CD4-positive, alpha-beta T cell treated with Interleukin-21 for 1 hour (primary cell): ENCODE data around the gene LAMTOR2.
"Not testable (repeated sequence)": the region's sequence is repeated elsewhere in the genome, so short reads cannot be mapped to it uniquely, and the experiment has no call there.

Source experiments
- DNase-seq: peaks from one replicate; pipeline ENCODE4 v3.0.0-alpha.2; 2020

The LAMTOR2 gene

DNA sequence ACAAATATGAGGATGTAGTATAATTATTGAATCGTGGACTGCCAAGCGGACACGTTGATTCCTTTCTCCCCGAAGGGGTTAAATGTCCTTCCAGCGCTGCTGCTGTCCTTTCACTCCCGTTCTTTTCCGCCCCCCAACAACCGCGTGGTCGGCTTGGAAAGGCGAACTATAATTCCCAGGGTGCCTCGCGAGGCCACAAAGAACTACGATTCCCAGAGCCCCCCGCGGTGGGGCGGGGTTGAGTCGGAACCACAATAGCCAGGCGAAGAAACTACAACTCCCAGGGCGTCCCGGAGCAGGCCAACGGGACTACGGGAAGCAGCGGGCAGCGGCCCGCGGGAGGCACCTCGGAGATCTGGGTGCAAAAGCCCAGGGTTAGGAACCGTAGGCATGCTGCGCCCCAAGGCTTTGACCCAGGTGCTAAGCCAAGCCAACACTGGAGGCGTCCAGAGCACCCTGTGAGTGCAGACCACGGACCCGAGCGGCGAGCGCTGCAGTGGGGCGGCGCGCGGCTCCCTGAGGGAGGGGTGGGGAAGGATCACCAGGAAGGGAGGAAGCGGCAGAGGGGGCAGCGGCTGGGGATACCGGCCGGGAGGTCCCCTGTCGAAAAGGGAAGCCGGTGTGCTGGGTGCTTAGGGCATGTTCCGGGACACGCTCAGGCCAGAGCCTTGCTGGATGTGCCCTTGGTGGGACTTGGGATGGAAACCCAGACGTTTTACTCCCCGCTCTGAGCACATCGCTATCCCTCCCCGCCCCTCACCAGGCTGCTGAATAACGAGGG is at the start of gene LAMTOR2:
Gene LAMTOR2, plus strand, starts transcription at position 283 of the 781 bp plus-strand sequence. Its CDS starts 108 bp downstream, at position 391.
- DNase-seq, result peak; percentile 96

DNA sequence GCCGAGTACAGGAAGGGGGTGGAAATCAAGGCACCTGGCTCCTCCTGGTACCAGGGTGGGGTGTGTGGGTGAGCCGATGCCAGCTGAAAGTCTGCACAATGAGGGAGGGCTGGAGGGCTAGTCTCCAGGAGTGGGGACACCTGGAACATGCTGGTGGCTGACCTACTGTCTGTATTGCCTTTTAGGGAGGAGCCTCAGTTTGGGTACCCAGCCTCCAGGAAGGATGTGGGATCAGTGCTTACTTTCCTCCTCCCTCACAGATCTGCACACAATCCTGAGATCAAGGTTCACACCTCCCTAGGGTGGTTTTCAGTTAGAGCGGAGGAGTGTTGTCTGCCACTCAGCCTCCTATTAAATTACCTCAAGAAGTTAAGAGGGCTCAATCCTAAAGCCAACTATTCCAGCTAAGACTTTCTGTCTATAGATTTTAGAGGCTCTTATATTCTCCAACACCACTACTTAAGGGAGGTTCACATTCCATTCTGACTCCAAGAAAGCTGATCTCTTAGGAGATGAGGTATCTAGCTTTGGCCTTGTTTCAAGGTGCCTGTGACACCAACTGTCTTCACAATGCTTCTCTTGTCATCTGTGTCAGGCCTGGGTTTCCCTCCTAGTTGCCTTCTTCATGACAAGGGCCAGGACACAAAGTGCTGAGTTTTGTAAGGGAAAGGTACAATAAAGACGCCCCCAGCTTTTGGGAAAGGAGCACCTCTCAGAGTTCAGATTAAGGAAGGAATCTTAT is 49.6 kb upstream of the LAMTOR2 start:
- peak; percentile 58 for DNase-seq

DNA sequence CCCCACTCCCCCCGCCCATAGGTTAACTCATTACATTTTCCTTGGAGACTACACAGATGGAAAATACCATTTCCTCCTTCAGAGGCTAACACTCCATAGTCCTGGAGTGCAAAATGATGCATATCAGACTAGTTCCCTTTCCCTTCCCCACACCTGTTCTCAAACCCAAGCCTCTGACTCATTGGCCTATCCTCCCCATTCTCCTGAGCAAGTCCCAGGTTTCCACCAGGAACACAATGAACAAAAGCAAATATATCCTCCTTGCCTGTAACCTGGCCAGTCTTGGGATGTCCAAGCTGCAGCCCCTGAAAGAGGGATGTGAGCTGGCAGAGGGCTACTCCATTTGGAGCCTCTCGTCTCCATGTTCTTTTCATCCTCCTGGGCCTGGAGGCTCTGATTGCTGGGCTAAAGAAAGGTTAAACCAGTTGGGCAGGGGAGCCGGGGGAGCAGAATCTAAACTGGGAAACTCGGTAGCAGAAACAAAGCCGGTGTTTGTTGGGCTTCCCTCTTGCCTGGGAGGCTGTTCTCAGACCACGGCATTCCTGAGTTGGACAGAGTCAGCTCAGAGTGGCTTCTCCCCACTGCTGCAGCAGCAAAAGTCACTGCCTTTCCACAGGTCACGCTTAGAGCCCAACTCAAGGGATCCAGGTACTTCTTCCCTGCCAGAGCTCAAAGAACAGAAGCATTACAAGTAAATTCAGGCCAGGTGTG is 47.8 kb upstream of the LAMTOR2 start:
- no peak for DNase-seq

DNA sequence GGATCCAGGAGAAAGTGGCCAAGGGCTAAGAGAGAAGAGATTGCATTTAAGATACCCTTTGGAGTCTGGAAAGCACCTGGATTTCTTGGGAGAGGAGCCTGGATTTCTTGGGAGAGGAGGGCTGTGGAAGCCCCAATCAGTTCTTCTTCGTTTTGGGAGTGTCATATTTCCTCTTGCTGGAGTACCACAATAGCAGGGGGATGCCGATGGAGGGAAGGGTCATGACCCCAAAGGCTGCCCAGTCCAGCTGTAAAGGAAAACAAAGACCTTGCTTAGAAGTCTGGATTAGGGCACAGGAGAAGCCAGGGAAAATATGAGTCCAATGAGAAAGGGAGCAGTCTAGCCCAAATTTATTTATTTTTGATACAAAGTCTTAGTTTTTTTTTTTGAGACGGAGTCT is 45.2 kb upstream of the LAMTOR2 start:
- no peak for DNase-seq

DNA sequence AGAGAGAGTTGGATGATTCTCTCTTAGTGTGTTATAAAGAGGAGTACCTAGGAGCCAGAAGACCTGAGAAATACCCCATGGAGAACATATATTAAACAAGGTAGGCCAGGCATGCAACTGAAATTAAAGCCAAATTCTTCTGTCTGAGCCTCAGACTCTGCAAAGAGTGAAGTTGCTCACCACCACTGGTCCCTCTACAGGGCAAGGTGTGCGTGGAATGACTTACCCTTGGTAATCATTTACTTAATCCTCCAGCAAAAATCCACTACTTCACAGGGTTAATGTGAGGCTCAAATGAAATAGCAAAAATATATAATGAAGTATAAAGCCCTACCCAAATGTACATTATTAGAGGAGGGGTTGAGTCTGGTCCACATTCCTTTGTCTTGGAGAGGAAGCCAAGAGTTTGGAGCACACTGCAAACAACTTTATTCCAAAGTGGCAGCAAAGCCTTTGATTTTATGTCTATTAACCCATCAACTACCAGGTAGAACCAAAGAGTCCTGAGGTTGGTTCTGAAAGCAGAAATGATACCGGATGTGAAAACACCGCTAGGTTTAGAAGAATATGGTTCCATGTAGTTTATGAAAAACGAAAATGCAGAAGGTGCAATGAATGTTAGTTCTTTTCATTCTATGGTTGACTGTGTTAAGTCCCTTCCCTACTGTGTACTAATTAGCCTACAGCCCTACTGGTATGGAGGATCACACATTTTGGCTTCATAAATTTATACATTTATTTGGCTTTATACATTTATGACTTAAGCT is 42.3 kb upstream of the LAMTOR2 start:
- DNase-seq, result no peak

DNA sequence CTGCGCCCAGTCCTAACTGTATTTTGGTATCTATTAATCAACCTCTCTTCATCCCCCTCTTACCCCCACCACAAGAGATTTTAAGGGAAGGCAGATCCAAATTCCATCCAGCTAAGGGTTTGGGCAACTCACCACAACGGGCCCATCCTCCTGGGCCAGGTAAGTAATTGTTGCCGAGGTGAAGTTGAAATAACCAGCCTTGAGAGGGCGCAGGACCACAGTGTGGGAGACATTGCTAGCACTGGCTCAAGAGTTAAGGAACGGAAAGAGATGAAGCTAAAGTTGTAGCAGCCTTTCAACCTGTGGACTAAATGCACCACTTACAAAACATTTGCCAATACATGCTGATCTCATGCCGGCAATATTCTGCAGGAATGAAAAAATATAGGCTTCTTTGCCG is 39.8 kb upstream of the LAMTOR2 start:
- no peak for DNase-seq

DNA sequence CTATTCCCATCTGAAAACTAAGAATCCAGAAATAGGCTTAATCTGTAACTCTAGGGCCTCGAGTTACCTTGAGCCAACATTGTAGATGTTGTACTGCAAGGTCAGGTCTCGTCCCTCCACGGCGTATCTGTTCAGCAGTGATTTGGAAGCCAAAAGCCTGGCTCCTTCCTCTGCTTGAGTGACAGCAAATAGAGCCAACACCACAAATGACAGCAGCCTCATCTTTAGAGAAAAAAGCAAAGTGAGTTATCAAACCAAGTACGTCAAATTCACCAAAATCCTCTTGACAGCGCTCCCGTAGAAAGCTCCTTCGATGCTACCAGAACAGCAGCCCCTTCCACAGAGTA is 34.7 kb upstream of the LAMTOR2 start:
- DNase-seq, result no peak

DNA sequence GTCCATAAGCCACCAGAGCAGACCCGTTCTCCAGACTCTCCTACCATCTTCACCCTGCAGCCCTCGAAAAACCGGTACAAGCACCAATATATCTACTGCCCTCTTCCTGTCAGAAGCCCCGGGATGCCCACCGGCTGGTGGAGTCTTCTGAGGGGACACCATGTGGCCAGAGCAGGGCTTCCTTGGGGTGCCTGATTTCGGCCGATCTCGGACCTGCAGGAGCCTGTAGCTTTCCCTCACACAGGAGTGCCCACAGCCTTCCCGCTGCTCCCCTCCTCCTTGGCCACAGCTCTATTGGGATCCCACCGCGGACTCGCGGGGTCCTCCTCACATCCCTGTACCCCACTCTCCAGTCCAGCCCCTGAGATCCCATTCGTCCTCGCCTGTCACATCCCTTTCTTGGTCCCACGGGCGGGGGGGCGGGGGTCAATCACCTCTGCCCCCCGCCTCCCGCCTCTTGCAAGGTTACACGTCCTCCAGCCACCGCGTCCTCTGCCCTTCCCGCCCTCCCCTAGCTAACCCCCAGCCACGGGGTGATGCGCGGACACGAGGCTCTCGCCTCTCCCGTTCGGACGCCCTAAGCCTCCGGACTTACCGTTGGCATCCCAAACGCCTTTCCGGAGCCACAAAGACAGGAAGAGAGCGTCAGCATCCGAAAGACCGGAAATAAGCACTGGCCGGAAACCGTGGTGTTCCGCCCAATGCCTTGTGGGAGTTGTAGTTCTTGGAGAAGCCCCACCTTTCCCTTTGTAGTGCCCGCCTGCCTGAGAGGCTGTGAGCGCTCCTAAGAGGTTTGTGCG is 34.1 kb upstream of the LAMTOR2 start, which contains the start of gene SSR2:
Gene SSR2, minus strand, starts transcription at position 659 of the 800 bp plus-strand sequence. CDS start 784 bp downstream, outside the sequence.
- peak; percentile 90 for DNase-seq

DNA sequence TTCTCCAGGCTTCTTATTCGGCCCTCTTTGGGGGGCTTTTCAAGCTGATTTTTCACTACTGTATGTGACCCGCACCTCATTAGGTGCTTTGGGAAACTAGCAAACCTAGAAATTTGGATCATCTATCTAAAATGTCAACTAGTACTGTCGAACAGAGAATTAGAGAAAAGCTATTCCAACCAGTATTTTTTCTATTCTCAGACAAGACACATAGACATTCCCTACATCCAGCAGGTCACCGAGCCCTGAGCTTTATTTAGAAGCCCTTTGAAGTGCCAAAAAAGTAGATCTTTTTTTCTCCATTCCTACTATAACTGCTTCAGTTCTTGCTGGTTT is 33.5 kb upstream of the LAMTOR2 start:
- DNase-seq, result no peak

DNA sequence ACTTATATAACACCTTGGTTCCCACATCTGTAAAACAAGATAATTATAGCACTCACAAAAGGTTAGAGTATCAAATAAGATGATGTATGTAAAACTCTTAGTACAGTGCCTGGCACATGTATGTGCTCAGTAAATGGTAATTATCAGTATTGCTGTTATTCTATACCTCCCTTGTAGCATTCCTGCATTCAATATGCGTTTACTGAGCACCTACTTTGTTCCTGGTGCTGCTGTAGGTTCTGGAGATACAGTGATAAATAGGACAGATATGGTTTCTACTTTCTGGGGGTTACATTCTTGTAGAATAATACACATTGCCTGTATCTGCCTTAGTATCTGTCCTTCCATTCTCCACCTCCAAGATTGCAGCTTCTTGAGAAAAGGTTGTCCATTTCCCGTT is 32.6 kb upstream of the LAMTOR2 start:
- DNase-seq, result no peak

DNA sequence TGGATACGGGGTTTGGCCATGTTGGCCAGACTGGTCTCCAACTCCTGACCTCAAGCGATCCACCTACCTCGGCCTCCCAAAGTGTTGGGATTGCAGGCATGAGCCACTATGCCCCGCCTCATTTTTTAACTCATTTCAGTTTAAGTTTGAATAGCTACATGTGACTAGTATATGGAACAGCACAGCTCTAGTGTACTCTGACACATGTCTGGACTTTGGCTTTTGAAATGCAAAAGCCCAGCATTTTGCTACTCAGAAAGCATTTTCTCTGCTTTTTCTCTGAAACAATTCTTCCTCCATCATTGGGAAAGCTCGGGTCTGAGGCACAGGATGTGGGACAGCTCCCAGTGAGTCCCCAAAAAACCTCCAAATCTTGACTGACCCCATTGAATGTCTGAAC is 29.8 kb upstream of the LAMTOR2 start:
- no peak for DNase-seq

DNA sequence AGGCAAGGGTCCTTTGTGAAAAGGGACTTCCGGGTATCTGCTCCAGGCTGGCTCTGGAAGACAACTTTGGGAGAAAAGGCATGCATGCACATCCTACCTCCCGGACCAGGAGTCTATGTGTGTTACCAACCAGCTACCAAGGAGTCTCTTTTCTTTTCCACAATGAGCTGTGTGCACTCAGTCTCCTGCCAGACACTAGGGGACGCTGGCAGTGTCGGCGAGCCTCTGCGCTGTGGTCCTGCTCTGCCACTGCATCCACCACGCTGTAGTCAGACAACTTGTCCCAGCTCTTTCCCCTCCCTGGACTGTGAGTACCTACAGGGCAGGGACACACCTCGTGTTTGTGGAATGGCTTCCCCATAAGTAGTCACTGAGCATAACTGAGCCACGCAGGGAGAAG is 28.7 kb upstream of the LAMTOR2 start:
- peak; percentile 40 for DNase-seq

DNA sequence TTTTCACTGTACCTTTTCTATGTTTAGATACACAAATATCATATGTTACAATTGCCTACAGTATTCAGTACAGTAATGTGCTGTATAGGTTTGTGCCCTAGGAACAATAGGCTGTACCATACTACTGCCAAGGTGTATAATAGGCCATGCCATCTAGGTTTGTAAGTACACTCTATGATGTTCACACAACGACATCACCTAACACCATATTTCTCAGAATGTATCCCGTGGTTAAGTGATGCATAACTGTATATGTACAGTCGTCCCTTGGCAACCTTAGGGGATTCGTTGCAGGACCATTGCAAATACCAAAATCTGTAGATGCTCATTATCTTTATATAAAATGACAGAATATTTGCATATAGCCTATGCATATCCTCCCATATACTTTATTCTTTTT is 28.0 kb upstream of the LAMTOR2 start:
- no peak for DNase-seq

DNA sequence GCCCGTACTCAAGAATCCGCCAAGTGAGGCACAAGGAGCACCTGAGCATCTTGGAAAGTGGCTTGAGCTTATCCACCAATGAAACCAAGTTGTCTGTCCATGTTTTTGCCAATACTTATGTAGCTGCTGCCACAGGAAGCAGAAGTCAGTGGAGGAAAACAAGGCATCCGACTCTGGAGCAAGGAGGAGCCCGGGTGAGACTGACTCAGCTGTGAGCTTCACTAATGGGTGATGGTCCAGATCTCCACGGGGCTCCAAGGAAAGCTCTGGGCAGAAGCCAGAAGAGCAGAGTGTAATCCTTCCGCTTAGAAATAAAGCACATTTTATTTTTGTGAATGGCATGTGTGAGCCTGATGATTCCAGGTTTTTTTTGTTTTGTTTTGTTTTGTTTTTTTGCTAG is 21.6 kb upstream of the LAMTOR2 start:
- DNase-seq, result no peak

DNA sequence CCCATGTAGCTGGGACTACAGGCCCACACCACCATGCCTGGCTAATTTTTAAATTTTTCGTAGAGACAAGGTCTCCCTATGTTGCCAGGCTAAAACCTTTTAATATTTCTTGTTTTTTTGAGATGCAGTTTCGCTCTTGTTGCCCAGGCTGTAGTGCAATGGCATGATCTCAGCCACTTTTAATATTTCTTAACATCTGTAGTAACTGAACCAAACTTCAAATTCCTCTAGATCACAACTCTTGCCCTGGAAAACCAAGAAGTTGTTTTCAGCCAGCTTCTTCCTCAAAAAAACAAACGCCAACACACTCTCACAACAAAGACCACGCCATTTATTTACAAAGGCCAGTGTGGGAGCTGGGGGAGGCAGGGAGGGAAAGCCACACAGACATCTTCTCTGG is 19.6 kb upstream of the LAMTOR2 start:
- not testable (repeated sequence) for DNase-seq

DNA sequence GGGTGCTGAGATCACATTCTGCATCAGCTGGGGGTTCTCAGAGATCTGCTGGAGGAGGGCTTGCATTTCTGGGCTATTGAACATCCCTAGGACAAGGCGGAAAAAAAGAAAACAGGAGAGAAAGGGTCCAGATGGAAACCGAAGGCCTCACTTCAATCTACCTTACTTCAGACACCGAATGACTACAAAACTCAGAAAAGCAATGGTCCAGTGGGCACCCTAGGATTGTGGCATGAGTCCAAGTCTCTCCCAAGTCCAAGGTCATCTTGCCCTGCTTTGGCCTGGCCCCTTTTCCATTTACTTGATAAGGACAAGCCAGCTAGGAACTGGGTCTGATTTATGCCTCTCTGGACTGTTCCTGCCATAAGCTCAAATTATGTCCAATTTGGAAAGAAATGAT is 11.8 kb upstream of the LAMTOR2 start:
- DNase-seq, result no peak

DNA sequence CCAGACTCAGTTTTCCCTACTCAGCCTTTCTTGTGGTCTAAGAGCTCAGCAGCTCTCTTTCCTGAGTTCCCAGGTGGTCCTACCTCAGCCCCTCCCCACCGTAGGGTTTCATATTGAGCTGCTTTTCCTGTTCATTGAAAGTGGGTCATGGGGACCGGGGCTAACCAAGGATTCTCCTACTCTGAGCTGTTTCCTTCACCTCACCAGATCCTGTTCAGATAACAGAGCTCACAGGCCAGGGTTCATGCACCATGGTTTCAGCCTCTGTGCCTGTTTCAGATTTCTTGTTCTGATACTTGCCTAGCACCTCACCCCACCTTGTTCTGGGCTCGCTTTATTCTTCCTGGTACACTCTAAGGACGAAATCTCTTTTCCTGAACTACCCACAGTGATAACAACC is 9.5 kb upstream of the LAMTOR2 start:
- DNase-seq, result no peak

DNA sequence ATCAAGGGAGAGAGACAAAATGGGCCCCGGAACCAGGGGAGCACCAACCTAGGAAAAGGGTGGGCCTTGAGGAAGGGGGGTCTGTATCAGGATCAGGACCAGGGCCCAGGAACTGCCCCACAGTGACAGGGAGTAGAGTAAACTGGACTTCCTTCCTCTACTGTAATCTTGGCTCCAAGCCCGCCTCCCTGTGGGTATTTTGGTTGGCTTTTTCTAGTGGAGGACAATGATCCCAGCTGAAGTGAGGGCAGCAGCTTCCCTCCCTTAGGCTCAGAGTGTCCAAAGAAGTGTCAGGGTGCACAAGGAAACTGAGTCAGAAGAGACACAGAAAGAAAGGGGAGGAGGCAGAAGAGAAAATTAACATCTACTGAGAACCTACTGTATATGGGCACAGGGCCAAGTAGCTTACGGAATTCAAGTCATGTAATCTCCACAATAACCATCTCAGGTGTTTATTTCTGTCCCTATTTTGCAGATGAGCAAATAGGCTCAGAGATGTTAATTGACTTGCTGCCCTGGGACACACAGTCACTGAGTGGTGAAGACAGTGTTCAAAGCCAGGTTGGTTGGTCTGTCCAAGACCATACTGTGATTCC is 5.8 kb upstream of the LAMTOR2 start:
- DNase-seq, result no peak

DNA sequence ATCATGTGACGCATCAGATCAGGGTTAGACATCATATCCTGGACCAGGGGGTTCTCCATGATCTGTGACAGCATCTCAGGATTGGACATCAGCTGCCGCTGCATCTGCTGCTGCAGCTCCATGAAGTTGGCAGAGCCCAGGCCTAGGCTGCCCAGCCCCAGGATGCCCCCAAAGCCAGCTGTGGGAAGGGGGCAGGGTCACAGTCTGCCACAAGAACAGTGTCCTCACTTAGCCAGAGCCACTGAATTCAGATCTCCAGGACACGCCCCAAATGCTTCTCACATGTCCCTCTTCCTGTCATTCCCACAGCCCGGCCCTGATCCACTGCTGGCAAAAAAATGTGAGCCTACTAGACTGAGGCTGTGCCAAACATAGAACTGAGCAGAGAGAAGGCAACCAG is 4.2 kb upstream of the LAMTOR2 start:
- DNase-seq, result no peak

DNA sequence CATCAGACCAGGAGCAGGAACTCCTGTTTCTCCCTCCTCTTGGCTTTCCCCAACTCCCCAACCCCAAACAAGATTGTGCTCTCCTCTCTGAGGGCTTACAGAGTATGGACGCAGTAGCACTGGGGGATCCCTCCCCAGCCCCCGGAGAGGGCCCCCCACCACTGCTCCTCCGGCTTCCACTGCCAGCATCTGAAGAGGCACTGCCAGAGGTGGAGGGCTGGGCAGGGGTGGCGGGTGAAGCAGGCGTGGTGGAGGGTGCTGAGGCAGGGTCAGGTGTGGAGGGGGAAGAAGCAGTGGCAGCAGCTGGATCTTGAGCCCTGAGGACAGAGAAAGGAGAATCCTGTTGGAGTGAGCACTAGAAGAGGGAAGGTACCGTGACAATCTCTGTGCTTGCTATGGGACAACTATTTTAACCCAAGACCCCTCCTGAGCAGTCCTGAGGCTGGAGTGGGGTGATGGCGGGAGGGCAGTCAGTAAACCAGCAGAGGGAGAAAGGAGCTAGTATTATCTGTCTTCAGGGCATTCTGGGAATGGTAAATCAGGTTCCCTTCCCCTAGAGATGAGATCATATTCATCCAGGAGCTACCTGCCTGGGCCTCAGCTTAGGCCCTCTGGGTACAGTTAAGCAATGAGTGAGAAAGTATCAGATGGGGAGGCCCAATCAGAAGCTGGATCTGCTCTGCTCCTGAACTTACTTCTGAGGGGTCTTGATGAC is 3.4 kb upstream of the LAMTOR2 start:
- no peak for DNase-seq
